Measurements from ENCODE around the gene CAPN7. TPM values are rescaled to one million over a fixed set of nuclear protein-coding genes. Genes with fewer than 3 reads are reported as not detected.

The CAPN7 gene
- total RNA-seq, 2 donors from 2014 or later, result 32.6 to 41.2 TPM

DNA sequence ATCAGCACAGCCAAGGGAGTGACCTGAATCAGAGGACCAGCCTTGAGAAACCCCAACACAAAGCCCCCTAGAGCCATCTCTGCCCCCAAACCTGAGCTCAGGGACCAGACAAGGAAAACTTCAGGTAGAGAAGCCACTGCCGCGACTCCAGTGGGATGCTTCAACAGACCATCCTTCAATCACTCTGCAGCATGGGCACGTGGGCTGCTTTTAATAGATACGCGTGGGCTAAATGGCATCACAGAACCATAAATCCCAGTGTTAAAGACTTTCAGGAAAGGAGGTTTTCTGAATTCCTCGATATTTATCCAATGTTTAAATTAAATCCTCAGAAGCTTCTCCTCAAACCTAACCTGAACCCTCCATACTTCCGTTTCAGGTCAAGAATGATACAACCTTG lies 95.7 kb downstream of the CAPN7 start:
- Histone ChIP-seq H3K27ac (ENCODE audit: low read depth, low read length) (no peak overlapping the region), H3K36me3 (ENCODE audit: control insufficient read depth, insufficient read depth, low read length) (peaks cover 39% of the 10 kb centered on the region), H3K4me1 (ENCODE audit: control insufficient read depth, insufficient read depth, low read length) (no peaks in the 10 kb centered on the region), H3K4me3 (ENCODE audit: low read length) (no peak overlapping the region), H3K27me3 (ENCODE audit: control insufficient read depth, insufficient read depth, low read length, poor library complexity, severe bottlenecking) (no peaks in the 10 kb centered on the region), H3K9me3 (ENCODE audit: control insufficient read depth, low read length) (no peaks in the 10 kb centered on the region), H3K9ac (ENCODE audit: extremely low read depth, low read length, poor library complexity, severe bottlenecking) (no peak overlapping the region)
- no peaks in the 10 kb centered on the region for H3K9me3 Mint-ChIP-seq
- no peak overlapping the region for H3K4me3 Mint-ChIP-seq
- WGBS, 2 experiments (ENCODE audit: insufficient coverage in 1 of 2, insufficient read length in 1 of 2), result 97% methylated on average over 6 to 7 of the region's 7 CpGs
- peaks cover 35% of the 10 kb centered on the region for H3K36me3 Mint-ChIP-seq (ENCODE audit: low read depth)
- H3K27ac Mint-ChIP-seq, result peak overlapping the region; percentile 72
- no peaks in the 10 kb centered on the region for H3K27me3 Mint-ChIP-seq (ENCODE audit: insufficient read depth)
- DNase-seq, result no peak
- TF ChIP-seq, protein P1, sequence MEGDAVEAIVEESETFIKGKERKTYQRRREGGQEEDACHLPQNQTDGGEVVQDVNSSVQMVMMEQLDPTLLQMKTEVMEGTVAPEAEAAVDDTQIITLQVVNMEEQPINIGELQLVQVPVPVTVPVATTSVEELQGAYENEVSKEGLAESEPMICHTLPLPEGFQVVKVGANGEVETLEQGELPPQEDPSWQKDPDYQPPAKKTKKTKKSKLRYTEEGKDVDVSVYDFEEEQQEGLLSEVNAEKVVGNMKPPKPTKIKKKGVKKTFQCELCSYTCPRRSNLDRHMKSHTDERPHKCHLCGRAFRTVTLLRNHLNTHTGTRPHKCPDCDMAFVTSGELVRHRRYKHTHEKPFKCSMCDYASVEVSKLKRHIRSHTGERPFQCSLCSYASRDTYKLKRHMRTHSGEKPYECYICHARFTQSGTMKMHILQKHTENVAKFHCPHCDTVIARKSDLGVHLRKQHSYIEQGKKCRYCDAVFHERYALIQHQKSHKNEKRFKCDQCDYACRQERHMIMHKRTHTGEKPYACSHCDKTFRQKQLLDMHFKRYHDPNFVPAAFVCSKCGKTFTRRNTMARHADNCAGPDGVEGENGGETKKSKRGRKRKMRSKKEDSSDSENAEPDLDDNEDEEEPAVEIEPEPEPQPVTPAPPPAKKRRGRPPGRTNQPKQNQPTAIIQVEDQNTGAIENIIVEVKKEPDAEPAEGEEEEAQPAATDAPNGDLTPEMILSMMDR (conservative IDR thresholded peaks at IDR 0.05), result no peak
- H3K4me1 Mint-ChIP-seq, result peaks cover 20% of the 10 kb centered on the region

Other genes with a start within 250 kb of the CAPN7 start
- gene MRPS25, start 140.9 kb upstream of the CAPN7 start, total RNA-seq, result 100 to 1,000 TPM in 1 of 2 donors, 10 to 100 TPM in 1; 64.1 to 101 TPM
- gene RBSN, start 107.1 kb upstream of the CAPN7 start, total RNA-seq, result 10 to 100 TPM; 23.3 to 25.2 TPM
- 10 to 100 TPM; 25.8 to 30.3 TPM for gene SH3BP5, start 126.3 kb downstream of the CAPN7 start, total RNA-seq
- gene METTL6, start 221.3 kb downstream of the CAPN7 start, total RNA-seq, result 10 to 100 TPM; 22.3 to 24.8 TPM
- gene EAF1, start 221.4 kb downstream of the CAPN7 start, total RNA-seq, result 10 to 100 TPM; 29.1 to 33.1 TPM